Limb (tissue), 2 donors: ENCODE data around the gene ERCC8.

Source experiments
- DNase-seq, 2 donors: peaks; one replicate each; pipeline ENCODE4 v3.0.0-alpha.2; 2016; ENCODE audit errors: extremely low spot score in 2 of 2

The ERCC8 gene

GRCh38 chr5:60841361-60841760, 103.5 kb downstream of the ERCC8 start:
- DNase-seq: no peak

- no peak for DNase-seq
Observed at GRCh38 chr5:60836131-60836530, 108.7 kb downstream of the ERCC8 start.

GRCh38 chr5:60835554-60835953, 109.3 kb downstream of the ERCC8 start:
- DNase-seq: no peak

GRCh38 chr5:60833520-60833919, 111.3 kb downstream of the ERCC8 start:
- DNase-seq: no peak

- no peak for DNase-seq
Observed at GRCh38 chr5:60830581-60831127, 114.2 kb downstream of the ERCC8 start.

GRCh38 chr5:60829490-60830266, 115.2 kb downstream of the ERCC8 start:
- DNase-seq: no peak

- DNase-seq: no peak
Observed at GRCh38 chr5:60827201-60827600, 117.7 kb downstream of the ERCC8 start.

- no peak for DNase-seq
Observed at GRCh38 chr5:60826653-60827052, 118.2 kb downstream of the ERCC8 start.
